GM19438 (cell line): ENCODE measurements around the gene HOTAIR.

Experiments used
- ATAC-seq: cut with Tn5 transposase; IDR thresholded peaks from one replicate; pipeline ENCODE4 v1.9.1; 2021; ENCODE audit warnings: low read depth; ENCODE audit not compliant: unreplicated experiment

The HOTAIR gene

GRCh38 chr12:53950437-53950773 is 24.3 kb downstream of the HOTAIR start:
- no peak for ATAC-seq

GRCh38 chr12:53949631-53950436 is 24.9 kb downstream of the HOTAIR start:
- ATAC-seq = no peak

GRCh38 chr12:53948650-53949593 is 25.8 kb downstream of the HOTAIR start:
- no peak for ATAC-seq

DNA sequence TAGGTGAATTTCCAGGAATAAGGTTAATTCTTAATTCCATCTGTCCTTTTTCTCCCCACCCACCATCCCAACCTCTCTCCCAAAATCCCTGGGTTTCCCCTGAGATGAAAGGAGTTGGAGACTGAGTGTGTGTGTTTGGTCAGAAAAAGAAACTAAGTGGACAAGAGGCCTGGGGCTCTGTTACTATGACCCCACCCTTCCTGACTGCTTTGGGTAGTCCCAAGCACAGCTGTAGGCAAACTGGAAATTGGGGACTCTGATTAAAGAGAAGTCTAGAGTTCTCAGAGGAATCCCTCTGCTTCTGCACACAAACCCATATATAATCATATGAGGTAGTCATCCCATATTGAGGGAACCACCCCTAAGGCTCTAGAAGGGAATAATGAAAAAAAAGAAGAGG is 27.0 kb downstream of the HOTAIR start:
- no peak for ATAC-seq

- ATAC-seq = no peak
These were observed 29.6 kb downstream of the HOTAIR start for GRCh38 chr12:53944907-53945847.

GRCh38 chr12:53944209-53944608 is 30.5 kb downstream of the HOTAIR start:
- no peak for ATAC-seq

- no peak for ATAC-seq
These were observed 32.2 kb downstream of the HOTAIR start for GRCh38 chr12:53942467-53942997.

GRCh38 chr12:53941750-53942149 is 33.0 kb downstream of the HOTAIR start:
- ATAC-seq = no peak

DNA sequence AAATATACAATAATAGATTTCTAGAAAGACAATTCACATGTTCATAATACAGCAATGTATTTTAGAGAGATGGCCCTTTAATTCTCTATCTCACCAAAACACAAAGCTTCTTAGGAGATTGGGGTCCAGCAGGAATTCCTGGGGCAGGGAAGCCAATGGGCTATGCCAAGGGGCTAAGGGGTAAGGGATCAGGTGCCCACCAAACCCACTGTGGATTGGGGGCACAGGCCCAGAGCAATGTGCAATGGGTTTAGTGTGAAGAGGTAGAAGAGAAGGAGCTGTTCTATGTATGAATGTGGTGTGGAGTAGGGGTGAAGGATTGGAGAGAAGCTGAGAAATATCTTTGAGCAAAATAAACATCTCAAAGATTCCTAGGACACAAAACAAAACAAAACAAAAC is 33.6 kb downstream of the HOTAIR start:
- ATAC-seq = no peak

- ATAC-seq = no peak
These were observed 34.2 kb downstream of the HOTAIR start for GRCh38 chr12:53940443-53941014.

DNA sequence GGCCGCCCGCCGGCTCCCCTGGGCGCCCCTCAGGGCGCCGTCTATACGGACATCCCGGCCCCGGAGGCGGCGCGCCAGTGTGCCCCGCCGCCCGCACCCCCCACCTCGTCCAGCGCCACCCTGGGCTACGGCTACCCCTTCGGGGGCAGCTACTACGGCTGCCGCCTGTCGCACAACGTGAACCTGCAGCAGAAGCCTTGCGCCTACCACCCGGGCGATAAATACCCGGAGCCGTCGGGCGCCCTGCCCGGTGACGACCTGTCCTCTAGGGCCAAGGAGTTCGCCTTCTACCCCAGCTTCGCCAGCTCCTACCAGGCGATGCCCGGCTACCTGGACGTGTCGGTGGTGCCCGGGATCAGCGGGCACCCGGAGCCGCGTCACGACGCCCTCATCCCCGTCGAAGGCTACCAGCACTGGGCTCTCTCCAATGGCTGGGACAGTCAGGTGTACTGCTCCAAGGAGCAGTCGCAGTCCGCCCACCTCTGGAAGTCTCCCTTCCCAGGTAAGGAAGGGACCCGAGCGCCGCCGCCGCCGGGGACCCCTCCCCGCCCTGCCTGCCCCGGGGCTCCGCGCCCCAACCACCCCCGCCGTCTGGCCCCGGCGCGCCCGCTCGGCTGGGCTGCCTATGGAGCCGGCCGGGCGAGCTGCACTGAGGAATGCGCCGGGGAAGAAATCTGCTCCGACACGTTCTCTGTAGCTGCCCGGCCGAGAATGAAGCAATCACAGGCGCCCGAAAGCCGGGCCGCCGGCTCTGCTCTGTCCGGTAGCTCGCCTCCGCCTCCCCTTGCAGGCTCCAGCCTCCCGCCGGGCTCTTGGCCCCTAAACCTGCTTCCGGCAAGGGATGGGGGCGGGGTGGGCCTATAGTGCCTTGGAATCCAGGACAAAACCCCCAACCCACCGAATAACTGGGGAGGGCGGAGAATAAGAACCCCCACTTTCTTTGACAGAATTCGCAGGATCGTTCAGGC is 35.3 kb downstream of the HOTAIR start:
- no peak for ATAC-seq

DNA sequence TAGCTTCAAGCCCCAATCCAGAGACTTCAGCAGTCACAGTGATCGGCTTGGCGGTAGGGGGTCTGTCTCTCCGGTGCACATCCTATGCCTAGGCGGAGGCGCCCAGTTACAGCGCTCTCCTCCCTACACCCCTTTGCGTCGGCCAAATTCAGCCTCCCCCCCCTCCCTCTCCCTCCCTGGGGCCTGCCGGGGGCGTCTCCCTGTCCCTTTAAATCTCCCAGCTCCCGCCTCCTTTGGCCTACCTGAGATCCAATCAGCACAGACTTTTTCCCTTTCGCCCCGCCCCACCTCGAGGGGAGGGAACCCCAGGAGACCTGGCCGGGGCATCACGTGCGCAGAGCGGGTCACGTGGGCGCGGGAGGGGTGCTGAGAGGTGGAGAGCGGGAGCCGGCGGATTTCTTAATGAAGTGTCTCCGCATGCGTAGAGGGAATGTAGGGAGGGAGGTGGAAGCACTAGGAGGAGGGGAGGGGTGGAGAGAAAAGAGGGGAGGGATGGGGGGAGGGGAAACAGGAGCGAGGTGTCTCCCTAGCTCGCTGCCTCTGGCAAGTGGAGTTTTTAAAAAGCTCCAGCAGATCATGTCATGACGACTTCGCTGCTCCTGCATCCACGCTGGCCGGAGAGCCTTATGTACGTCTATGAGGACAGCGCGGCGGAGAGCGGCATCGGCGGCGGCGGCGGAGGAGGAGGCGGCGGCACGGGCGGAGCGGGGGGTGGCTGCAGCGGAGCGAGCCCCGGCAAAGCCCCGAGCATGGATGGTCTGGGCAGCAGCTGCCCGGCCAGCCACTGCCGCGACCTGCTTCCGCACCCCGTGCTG is 36.2 kb downstream of the HOTAIR start, which contains the start of gene HOXC13:
TSS of gene HOXC13 (plus strand) at position 506 of the 815 bp plus-strand sequence. CDS start at position 582, 76 bp downstream.
- ATAC-seq = no peak

DNA sequence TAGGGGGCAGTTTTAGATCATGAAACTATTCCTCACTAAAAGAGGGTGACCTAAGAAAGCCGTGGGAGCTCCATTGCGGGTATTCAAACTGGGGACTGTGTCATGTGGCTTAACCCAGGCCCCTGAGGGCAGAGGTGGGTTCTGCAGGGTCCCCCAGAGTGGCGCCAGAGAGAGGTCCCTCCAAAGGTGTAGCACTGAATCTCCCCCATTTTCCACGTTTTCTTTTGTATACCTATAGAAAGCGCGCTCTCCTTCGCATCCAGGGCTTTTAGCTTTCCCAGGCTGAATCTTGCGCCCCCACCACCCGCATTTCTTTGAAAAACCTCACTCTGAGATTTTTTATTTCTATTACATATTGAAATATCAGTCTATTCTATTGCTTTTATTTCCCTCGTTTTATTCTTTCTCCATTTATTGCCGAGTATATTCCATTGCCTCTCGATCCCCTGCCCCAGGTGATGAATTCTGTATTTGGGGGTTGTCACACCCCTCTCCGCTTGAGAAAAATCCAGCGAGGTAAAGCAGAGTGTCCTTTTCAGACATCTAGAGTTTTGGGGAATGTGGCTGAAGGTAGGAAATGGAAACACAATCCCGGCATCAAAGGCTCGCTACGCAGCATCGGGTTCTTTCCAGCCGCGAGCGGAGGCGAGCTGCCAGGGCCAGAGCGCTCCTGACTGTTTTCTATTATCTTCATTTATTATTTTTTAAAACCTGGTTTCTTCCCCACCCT is 37.0 kb downstream of the HOTAIR start:
- no peak for ATAC-seq

GRCh38 chr12:53937099-53937498 is 37.7 kb downstream of the HOTAIR start:
- no peak for ATAC-seq

DNA sequence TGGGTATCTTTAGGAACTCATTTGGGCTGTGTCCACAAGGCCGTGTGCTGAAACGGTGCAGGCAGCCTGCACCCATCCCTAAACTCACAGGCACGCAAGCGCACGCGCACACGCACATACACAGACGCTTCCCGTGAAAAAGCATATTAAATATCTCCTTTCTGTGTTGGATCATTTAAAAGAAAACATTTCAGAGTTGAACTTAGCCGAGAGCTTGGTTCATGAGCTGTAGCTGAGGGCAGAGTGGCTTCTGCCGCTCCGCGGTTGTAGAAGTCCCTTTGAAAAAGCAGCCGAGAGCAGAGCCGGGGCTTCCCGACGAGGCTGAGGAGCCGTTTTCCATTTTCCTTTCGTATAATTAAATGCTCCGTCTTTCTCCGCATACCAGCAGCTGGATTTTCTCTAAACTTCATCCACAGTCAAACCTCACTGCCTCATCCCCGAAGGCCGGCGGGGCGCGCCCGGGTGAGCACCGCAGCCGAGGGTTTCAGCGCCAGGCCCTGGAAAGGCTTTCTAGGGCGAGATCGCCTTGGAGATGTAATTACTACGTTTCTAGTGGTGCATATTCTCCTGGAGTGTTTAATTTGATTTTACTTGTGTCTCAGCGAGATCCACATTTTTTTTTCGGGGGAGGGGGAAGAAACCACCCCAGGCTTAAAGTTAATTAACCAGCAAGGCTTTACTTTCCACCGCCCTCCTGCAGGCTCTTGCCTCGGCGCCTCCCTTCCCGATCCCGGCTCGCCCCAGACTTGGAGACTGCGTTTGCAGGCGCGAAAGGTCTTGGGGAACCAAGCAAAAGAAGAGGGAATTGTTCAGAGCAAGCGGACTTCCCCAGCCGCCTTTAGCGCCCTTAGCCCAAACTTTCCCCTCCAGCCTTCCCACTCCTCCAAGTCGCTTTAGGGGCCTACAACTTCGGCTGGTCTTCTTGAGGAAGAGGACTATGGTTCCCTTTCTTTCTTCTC is 39.1 kb downstream of the HOTAIR start:
- ATAC-seq = no peak

DNA sequence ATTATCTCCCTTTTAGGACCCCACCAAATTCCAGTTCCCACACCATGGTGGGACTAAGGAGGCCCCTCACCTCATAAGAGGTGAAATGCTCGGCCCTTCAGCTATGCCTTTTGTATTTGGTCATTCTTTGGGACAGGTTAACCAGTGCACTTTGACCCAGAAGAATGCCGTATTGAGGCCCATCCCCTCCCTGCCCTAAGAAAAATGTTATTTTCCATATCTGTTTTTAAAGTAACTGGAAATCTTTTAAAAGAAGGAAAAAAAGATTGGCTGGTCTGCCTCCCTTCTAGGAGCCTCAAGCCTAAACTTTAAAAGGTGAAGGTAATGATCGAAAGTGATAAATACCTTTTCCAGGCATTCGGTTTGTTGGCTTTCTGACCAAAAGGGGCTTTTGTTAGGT is 41.8 kb downstream of the HOTAIR start:
- ATAC-seq = no peak
